GM12878 (cell line): Measurements from ENCODE around the gene PSAPL1. TPM values are rescaled to one million over a fixed set of nuclear protein-coding genes. Genes with fewer than 3 reads are reported as not detected.

Source experiments
- POU2F2 ChIP-seq: IDR thresholded peaks from 3 replicates; pipeline ENCODE4 v1.6.1; 2011; ENCODE audit warnings: low read depth, mild to moderate bottlenecking, low read length, borderline replicate concordance
- YBX1 ChIP-seq: fragments of 450-650 bp; IDR thresholded peaks from 2 replicates; pipeline ENCODE4 v1.6.1; 2016; ENCODE audit warnings: antibody characterized with exemption
- polyA plus RNA-seq, 11 experiments: library from polyadenylated mRNA; depleted of rRNA in 4 of 11; unstranded in 6 of 11; stranded (reverse) in 5 of 11; fragments of >200 nt; fragmentation: Nextera tagmentation in 4 of 11; fragmentation: Illumina TruSeq in 1 of 11; extraction: Ambion mirVana in 4 of 11; extraction: Trizol in 1 of 11; gene quantifications; 1 replicate in 1 of 11; 2 replicates in 10 of 11; pipeline versions ENCODE4 v1.2.1 to v1.2.3, GENCODE V29; 2011 to 2016; ENCODE audit warnings: inconsistent platforms in 2 of 11, missing spikeins in 2 of 11, low read depth in 1 of 11
- total RNA-seq, 4 experiments: library from RNA; depleted of rRNA in 3 of 4; stranded (reverse); fragments of >200 nt in 3 of 4; fragmentation: Illumina TruSeq in 1 of 4; extraction: Trizol in 1 of 4; gene quantifications; 2 replicates each; pipeline versions ENCODE4 v1.2.1 to v1.2.3, GENCODE V29; 2013 to 2021
- TF ChIP-seq, protein P1 (sequence below): IDR thresholded peaks from 2 replicates; pipeline ENCODE4 v1.6.1; 2012; ENCODE audit warnings: improper control_type of control experiment, low read depth, low read length; ENCODE audit not compliant: insufficient replicate concordance
- TF ChIP-seq, protein P2 (sequence below), 3 experiments: IDR thresholded peaks in 2 of 3; conservative IDR thresholded peaks in 1 of 3; 2 replicates each; pipeline ENCODE4 v1.5.1; 2011; ENCODE audit warnings: low read depth in 3 of 3, low read length in 3 of 3, mild to moderate bottlenecking in 3 of 3, control low read depth in 2 of 3, moderate library complexity in 2 of 3, inconsistent platforms in 1 of 3, mixed read lengths in 1 of 3; ENCODE audit not compliant: control insufficient read depth in 2 of 3, insufficient read depth in 1 of 3; ENCODE audit errors: extremely low read depth in 1 of 3
- TF ChIP-seq, protein P3 (sequence below): fragments of 450-650 bp; IDR thresholded peaks from 2 replicates; pipeline ENCODE4 v1.6.1; 2016; ENCODE audit warnings: mild to moderate bottlenecking

The PSAPL1 gene
- total and polyA plus RNA-seq, 10 of the 15 experiments (the other 5 are each of a cell fraction or from before 2014, with no cell fraction given), result not detected

- TF ChIP-seq, protein P1, sequence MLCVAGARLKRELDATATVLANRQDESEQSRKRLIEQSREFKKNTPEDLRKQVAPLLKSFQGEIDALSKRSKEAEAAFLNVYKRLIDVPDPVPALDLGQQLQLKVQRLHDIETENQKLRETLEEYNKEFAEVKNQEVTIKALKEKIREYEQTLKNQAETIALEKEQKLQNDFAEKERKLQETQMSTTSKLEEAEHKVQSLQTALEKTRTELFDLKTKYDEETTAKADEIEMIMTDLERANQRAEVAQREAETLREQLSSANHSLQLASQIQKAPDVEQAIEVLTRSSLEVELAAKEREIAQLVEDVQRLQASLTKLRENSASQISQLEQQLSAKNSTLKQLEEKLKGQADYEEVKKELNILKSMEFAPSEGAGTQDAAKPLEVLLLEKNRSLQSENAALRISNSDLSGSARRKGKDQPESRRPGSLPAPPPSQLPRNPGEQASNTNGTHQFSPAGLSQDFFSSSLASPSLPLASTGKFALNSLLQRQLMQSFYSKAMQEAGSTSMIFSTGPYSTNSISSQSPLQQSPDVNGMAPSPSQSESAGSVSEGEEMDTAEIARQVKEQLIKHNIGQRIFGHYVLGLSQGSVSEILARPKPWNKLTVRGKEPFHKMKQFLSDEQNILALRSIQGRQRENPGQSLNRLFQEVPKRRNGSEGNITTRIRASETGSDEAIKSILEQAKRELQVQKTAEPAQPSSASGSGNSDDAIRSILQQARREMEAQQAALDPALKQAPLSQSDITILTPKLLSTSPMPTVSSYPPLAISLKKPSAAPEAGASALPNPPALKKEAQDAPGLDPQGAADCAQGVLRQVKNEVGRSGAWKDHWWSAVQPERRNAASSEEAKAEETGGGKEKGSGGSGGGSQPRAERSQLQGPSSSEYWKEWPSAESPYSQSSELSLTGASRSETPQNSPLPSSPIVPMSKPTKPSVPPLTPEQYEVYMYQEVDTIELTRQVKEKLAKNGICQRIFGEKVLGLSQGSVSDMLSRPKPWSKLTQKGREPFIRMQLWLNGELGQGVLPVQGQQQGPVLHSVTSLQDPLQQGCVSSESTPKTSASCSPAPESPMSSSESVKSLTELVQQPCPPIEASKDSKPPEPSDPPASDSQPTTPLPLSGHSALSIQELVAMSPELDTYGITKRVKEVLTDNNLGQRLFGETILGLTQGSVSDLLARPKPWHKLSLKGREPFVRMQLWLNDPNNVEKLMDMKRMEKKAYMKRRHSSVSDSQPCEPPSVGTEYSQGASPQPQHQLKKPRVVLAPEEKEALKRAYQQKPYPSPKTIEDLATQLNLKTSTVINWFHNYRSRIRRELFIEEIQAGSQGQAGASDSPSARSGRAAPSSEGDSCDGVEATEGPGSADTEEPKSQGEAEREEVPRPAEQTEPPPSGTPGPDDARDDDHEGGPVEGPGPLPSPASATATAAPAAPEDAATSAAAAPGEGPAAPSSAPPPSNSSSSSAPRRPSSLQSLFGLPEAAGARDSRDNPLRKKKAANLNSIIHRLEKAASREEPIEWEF, result no peak
- TF ChIP-seq, protein P2, sequence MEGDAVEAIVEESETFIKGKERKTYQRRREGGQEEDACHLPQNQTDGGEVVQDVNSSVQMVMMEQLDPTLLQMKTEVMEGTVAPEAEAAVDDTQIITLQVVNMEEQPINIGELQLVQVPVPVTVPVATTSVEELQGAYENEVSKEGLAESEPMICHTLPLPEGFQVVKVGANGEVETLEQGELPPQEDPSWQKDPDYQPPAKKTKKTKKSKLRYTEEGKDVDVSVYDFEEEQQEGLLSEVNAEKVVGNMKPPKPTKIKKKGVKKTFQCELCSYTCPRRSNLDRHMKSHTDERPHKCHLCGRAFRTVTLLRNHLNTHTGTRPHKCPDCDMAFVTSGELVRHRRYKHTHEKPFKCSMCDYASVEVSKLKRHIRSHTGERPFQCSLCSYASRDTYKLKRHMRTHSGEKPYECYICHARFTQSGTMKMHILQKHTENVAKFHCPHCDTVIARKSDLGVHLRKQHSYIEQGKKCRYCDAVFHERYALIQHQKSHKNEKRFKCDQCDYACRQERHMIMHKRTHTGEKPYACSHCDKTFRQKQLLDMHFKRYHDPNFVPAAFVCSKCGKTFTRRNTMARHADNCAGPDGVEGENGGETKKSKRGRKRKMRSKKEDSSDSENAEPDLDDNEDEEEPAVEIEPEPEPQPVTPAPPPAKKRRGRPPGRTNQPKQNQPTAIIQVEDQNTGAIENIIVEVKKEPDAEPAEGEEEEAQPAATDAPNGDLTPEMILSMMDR (IDR thresholded peaks at IDR 0.05 in 2 of 3, conservative IDR thresholded peaks at IDR 0.05 in 1 of 3; ENCODE audit: control insufficient read depth in 2 of 3, extremely low read depth in 1 of 3, insufficient read depth in 1 of 3, low read depth in 3 of 3, low read length in 3 of 3), result no peak
- TF ChIP-seq, protein P3, sequence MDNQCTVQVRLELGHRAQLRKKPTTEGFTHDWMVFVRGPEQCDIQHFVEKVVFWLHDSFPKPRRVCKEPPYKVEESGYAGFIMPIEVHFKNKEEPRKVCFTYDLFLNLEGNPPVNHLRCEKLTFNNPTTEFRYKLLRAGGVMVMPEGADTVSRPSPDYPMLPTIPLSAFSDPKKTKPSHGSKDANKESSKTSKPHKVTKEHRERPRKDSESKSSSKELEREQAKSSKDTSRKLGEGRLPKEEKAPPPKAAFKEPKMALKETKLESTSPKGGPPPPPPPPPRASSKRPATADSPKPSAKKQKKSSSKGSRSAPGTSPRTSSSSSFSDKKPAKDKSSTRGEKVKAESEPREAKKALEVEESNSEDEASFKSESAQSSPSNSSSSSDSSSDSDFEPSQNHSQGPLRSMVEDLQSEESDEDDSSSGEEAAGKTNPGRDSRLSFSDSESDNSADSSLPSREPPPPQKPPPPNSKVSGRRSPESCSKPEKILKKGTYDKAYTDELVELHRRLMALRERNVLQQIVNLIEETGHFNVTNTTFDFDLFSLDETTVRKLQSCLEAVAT, result no peak
- TF ChIP-seq POU2F2, result no peak
- no peak for TF ChIP-seq YBX1
Measured at GRCh38 chr4:7434766-7435150, at the start of gene PSAPL1 (continued).
